IMR-90 (cell line): ENCODE measurements around the gene LAMTOR4. TPM values are rescaled to one million over a fixed set of nuclear protein-coding genes. Genes with fewer than 3 reads are reported as not detected.

ENCODE experiments used
- ATAC-seq: fragments of 200-7000 bp; cut with Tn5 transposase; 2 replicates; pipeline ENCODE4 v1.9.1; 2020; ENCODE audit warnings: low read depth, mild to moderate bottlenecking, moderate library complexity
- Bru-seq: library from RNA; stranded (reverse); fragments of 400-500 nt; gene quantifications from one replicate; lab custom pipeline; 2021; lab: Mats Ljungman, UMichigan
- BruChase-seq, 2 experiments: library from RNA; stranded (reverse); fragments of 400-500 nt; gene quantifications; one replicate each; lab custom pipeline; 2021; lab: Mats Ljungman, UMichigan
- BruUV-seq: library from RNA; stranded (reverse); fragments of 400-500 nt; replicated peaks from 2 replicates; lab custom pipeline; 2021; lab: Mats Ljungman, UMichigan
- CTCF ChIA-PET: fragments of 300-600 bp; formaldehyde crosslinking; extraction: SDS; loops from one replicate; lab custom pipeline; 2021; ENCODE audit warnings: antibody characterized with exemption; lab: Yijun Ruan, JAX
- POLR2A ChIA-PET: fragments of 300-600 bp; sonication (Branson Sonifier 250); formaldehyde crosslinking; loops from one replicate; lab custom pipeline; 2022; ENCODE audit warnings: antibody characterized with exemption; ENCODE audit not compliant: unreplicated experiment; lab: Charles Lee
- DNase-seq: peaks from one replicate; pipeline ENCODE4 v3.0.0; 2013
- H2AFZ ChIP-seq: replicated peaks from 2 replicates; pipeline ENCODE3; 2013; ENCODE audit warnings: low read length, mild to moderate bottlenecking; ENCODE audit not compliant: poor library complexity
- H2AK5ac ChIP-seq: 2 replicates; pipeline ENCODE4 v1.6.1; 2013; ENCODE audit warnings: low read depth, low read length, inconsistent platforms
- H2AK9ac ChIP-seq: replicated peaks from 2 replicates; pipeline ENCODE3; 2013; ENCODE audit warnings: mild to moderate bottlenecking, low read depth, low read length, moderate library complexity; ENCODE audit not compliant: poor library complexity
- H2BK120ac ChIP-seq: 2 replicates; pipeline ENCODE4 v1.6.1; 2013; ENCODE audit warnings: low read depth, low read length, inconsistent platforms
- H2BK15ac ChIP-seq: 3 replicates; pipeline ENCODE4 v1.6.1; 2013; ENCODE audit warnings: low read depth, low read length, inconsistent platforms
- H2BK20ac ChIP-seq: 2 replicates; pipeline ENCODE4 v1.6.1; 2013; ENCODE audit warnings: low read depth, mild to moderate bottlenecking, inconsistent platforms, low read length, moderate library complexity
- H2BK5ac ChIP-seq: 2 replicates; pipeline ENCODE4 v1.6.1; 2013; ENCODE audit warnings: mild to moderate bottlenecking, low read depth, low read length, inconsistent platforms; ENCODE audit not compliant: poor library complexity, severe bottlenecking
- H3K14ac ChIP-seq: replicated peaks from 2 replicates; pipeline ENCODE4 v1.6.1; 2013; ENCODE audit warnings: low read depth, low read length, inconsistent platforms
- H3K18ac ChIP-seq: 2 replicates; pipeline ENCODE4 v1.6.1; 2013; ENCODE audit warnings: low read depth, low read length, control low read depth
- H3K23ac ChIP-seq: 2 replicates; pipeline ENCODE4 v1.6.1; 2013; ENCODE audit warnings: low read depth, low read length, inconsistent platforms
- H3K27ac ChIP-seq: 2 replicates; pipeline ENCODE4 v1.5.1; 2013; ENCODE audit warnings: mild to moderate bottlenecking, control low read depth, low read length; ENCODE audit not compliant: insufficient read depth
- H3K27me3 ChIP-seq: 2 replicates; pipeline ENCODE4 v1.6.1; 2013; ENCODE audit warnings: low read length; ENCODE audit not compliant: control insufficient read depth, insufficient read depth
- H3K36me3 ChIP-seq: 2 replicates; pipeline ENCODE4 v1.6.1; 2013; ENCODE audit warnings: low read length, mixed read lengths; ENCODE audit not compliant: control insufficient read depth, insufficient read depth
- H3K4ac ChIP-seq: 2 replicates; pipeline ENCODE4 v1.6.1; 2013; ENCODE audit warnings: low read depth, low read length, inconsistent platforms
- H3K4me1 ChIP-seq: 2 replicates; pipeline ENCODE4 v1.6.1; 2013; ENCODE audit warnings: low read length, mixed read lengths; ENCODE audit not compliant: control insufficient read depth, insufficient read depth
- H3K4me2 ChIP-seq: 2 replicates; pipeline ENCODE4 v1.6.1; 2013; ENCODE audit warnings: low read depth, mild to moderate bottlenecking, control low read depth, low read length, moderate library complexity
- H3K4me3 ChIP-seq: 2 replicates; pipeline ENCODE4 v1.5.1; 2013; ENCODE audit warnings: low read depth, mild to moderate bottlenecking, control low read depth, low read length, moderate library complexity; ENCODE audit not compliant: insufficient read depth
- H3K56ac ChIP-seq: 2 replicates; pipeline ENCODE4 v1.6.1; 2013; ENCODE audit warnings: low read length, inconsistent platforms; ENCODE audit not compliant: insufficient read depth; ENCODE audit errors: extremely low read depth
- H3K79me1 ChIP-seq, 2 experiments: 2 replicates each; pipeline ENCODE4 v1.6.1; 2013; ENCODE audit warnings: low read length in 2 of 2, inconsistent platforms in 1 of 2, low read depth in 1 of 2
- H3K9ac ChIP-seq: 2 replicates; pipeline ENCODE4 v1.6.1; 2013; ENCODE audit warnings: low read depth, low read length, control low read depth
- H3K9me1 ChIP-seq: 2 replicates; pipeline ENCODE4 v1.6.1; 2013; ENCODE audit warnings: low read length, inconsistent platforms; ENCODE audit not compliant: insufficient read depth
- H3K9me3 ChIP-seq: 2 replicates; pipeline ENCODE4 v1.6.1; 2013; ENCODE audit warnings: low read length; ENCODE audit not compliant: control insufficient read depth, insufficient read depth
- H4K20me1 ChIP-seq: 2 replicates; pipeline ENCODE4 v1.6.1; 2013; ENCODE audit warnings: low read length, inconsistent platforms; ENCODE audit not compliant: insufficient read depth
- H4K5ac ChIP-seq: 2 replicates; pipeline ENCODE4 v1.6.1; 2013; ENCODE audit warnings: mild to moderate bottlenecking, low read depth, low read length, control low read depth
- H4K8ac ChIP-seq, 2 experiments: 2 replicates each; pipeline ENCODE4 v1.6.1; 2013; ENCODE audit warnings: low read depth in 2 of 2, low read length in 2 of 2, control low read depth in 1 of 2, inconsistent platforms in 1 of 2
- H4K91ac ChIP-seq: 2 replicates; pipeline ENCODE4 v1.6.1; 2013; ENCODE audit warnings: low read depth, low read length, inconsistent platforms; ENCODE audit not compliant: insufficient read depth
- CEBPB ChIP-seq: IDR thresholded peaks from 2 replicates; pipeline ENCODE4 v1.6.1; 2012; ENCODE audit warnings: low read depth, low read length, improper control_type of control experiment
- FOS ChIP-seq: fragments of 150-350 bp; IDR thresholded peaks from 2 replicates; pipeline ENCODE4 v1.6.1; 2016; ENCODE audit warnings: low read depth, low read length
- MAFK ChIP-seq: IDR thresholded peaks from 2 replicates; pipeline ENCODE4 v1.6.1; 2012; ENCODE audit warnings: low read depth, low read length, improper control_type of control experiment
- MXI1 ChIP-seq: IDR thresholded peaks from 2 replicates; pipeline ENCODE4 v1.6.1; 2012; ENCODE audit warnings: low read depth, mild to moderate bottlenecking, low read length, moderate library complexity, borderline replicate concordance
- NFE2L2 ChIP-seq: fragments of 150-350 bp; IDR thresholded peaks from 2 replicates; pipeline ENCODE4 v1.6.1; 2016; ENCODE audit warnings: low read depth, mild to moderate bottlenecking, low read length
- POLR2A ChIP-seq: IDR thresholded peaks from 2 replicates; pipeline ENCODE4 v1.6.1; 2012; ENCODE audit warnings: mild to moderate bottlenecking, low read depth, low read length
- RAD21 ChIP-seq: IDR thresholded peaks from 2 replicates; pipeline ENCODE4 v1.6.1; 2012; ENCODE audit warnings: low read length, improper control_type of control experiment
- RCOR1 ChIP-seq: IDR thresholded peaks from 2 replicates; pipeline ENCODE4 v1.6.1; 2012; ENCODE audit warnings: mild to moderate bottlenecking, low read length, improper control_type of control experiment; ENCODE audit not compliant: insufficient replicate concordance
- RFX5 ChIP-seq: IDR thresholded peaks from 2 replicates; pipeline ENCODE4 v1.8.0; 2012; ENCODE audit warnings: low read depth, mild to moderate bottlenecking, low read length, moderate library complexity
- WGBS, 2 experiments: methylation state at CpG; one replicate each; pipeline versions ENCODE4 v1.1.5 to v1.1.7; 2013; ENCODE audit warnings: missing lambda C conversion rate in 2 of 2; ENCODE audit not compliant: insufficient read length in 1 of 2; ENCODE audit errors: extremely low coverage in 2 of 2; 5-methylcytosine and 5-hydroxymethylcytosine counted together
- dilution Hi-C: fragments of 300-500 bp; cut with HindIII; formaldehyde crosslinking; loops from one replicate; pipeline ENCODE4 v1.14.3; 2018; ENCODE audit warnings: low sequenced_read_pairs; ENCODE audit not compliant: unreplicated experiment
- in situ Hi-C: fragments of 300-500 bp; cut with MboI; formaldehyde crosslinking; loops from 3 replicates; pipeline ENCODE4 v1.14.3; 2019; ENCODE audit warnings: low sequenced_read_pairs, inconsistent platforms, mixed read lengths
- intact Hi-C: fragments of 100-400 bp; cut with micrococcal nuclease; formaldehyde crosslinking; loops from 2 replicates; pipeline ENCODE4 v1.10.0; 2022
- long read RNA-seq: library from polyadenylated mRNA; unstranded; transcript quantifications from one replicate; pipeline ENCODE4 v2.0.0, GENCODE V29; 2021; ENCODE audit not compliant: unreplicated experiment
- polyA plus RNA-seq, 3 experiments: library from polyadenylated mRNA; depleted of rRNA; stranded (reverse); fragments of >200 nt; gene quantifications; 2 replicates each; pipeline ENCODE4 v1.2.3, GENCODE V29; 2012; ENCODE audit warnings: low replicate concordance in 1 of 3
- total RNA-seq: library from RNA; depleted of rRNA; stranded (reverse); fragments of >200 nt; gene quantifications from 2 replicates; pipeline ENCODE4 v1.2.3, GENCODE V29; 2012; rRNA removed
- TF ChIP-seq, protein P1 (sequence below): fragments of 150-350 bp; IDR thresholded peaks from 2 replicates; pipeline ENCODE4 v1.6.1; 2017; ENCODE audit warnings: mild to moderate bottlenecking, antibody characterized with exemption, low read length, low read depth
- TF ChIP-seq, protein P2 (sequence below): conservative IDR thresholded peaks from 2 replicates; pipeline ENCODE4 v1.5.1; 2012; ENCODE audit warnings: mild to moderate bottlenecking, low read depth, low read length, improper control_type of control experiment

LAMTOR4 gene
- total RNA-seq (131 and 134 TPM in 2 replicates), polyA plus RNA-seq (2012; rRNA removed) (268 and 289 TPM in 2 replicates), Bru-seq, nascent RNA (percentile 66 among the genes with signal in this experiment), BruChase-seq, experiment 1, labeled RNA remaining after a 6-hour chase (percentile 71 among the genes with signal in this experiment), BruChase-seq, experiment 2, labeled RNA remaining after a 2-hour chase (percentile 60 among the genes with signal in this experiment)
- polyA plus RNA-seq (2012; cell fraction: cytosol; rRNA removed): 524 and 774 TPM in 2 replicates
- polyA plus RNA-seq (2012; cell fraction: nucleus; rRNA removed; ENCODE audit: low replicate concordance): 184 and 232 TPM in 2 replicates
- long read RNA-seq, transcript LAMTOR4-201 (4 exons, 605 nt): major isoform, 48 of 63 reads
- long read RNA-seq, partial matches to known transcripts: 1 of 63 reads
- long read RNA-seq, other reads (novel, unspliced or antisense): 5 of 63 reads

- H3K4me1 ChIP-seq: 0 out of 2 replicates have a peak, but pooled peaks cover 2% of the 10 kb centered on the region
- H4K5ac ChIP-seq: peak within 1 kb of the TSS; percentile 71
- 3% methylated on average over 7 of the region's 46 CpGs; no CpG with 5 or more reads in 1 of the 2 experiments for WGBS, 2 experiments
- intact Hi-C loops (no loop called here), dilution Hi-C loops (no loop called here), in situ Hi-C loops (no loop called here)
- peak within 1 kb of the TSS; percentile 90 for H4K91ac ChIP-seq
- peak within 1 kb of the TSS; percentile 66 for H3K4me3 ChIP-seq
- no peaks in the 10 kb centered on the region for H3K9me1 ChIP-seq
- peaks cover 5% of the 10 kb centered on the region; the same call in 1 of the 2 replicates for H4K20me1 ChIP-seq
- peak within 1 kb of the TSS; percentile 44; the same call in 1 of the 2 replicates for H2BK120ac ChIP-seq
- H3K79me1 ChIP-seq: peaks cover 17 to 43% of the 10 kb centered on the region in 2 experiments
- H3K18ac ChIP-seq: peak within 1 kb of the TSS; percentile 70
- H2BK20ac ChIP-seq: no peak within 1 kb of the TSS
- peaks cover 9% of the 10 kb centered on the region for H3K36me3 ChIP-seq
- peak within 1 kb of the TSS; percentile 90 for H3K23ac ChIP-seq
- peak within 1 kb of the TSS; percentile 79 for H3K4me2 ChIP-seq
- peak within 1 kb of the TSS; percentile 86 for H3K27ac ChIP-seq
- H3K27me3 ChIP-seq: no peaks in the 10 kb centered on the region
- ChIA-PET CTCF (interaction anchor here (0.8 to 1.0 kb wide), 2 partner anchors 8 to 16 kb away, joined by 3 read pairs; no protein-coding TSS in a partner anchor), POLR2A (interaction anchor here (0.5 to 0.6 kb wide), 3 partner anchors 8 to 45 kb away, joined by 3 to 6 read pairs (median 3); no protein-coding TSS in a partner anchor)
- H2AK5ac ChIP-seq: peak within 1 kb of the TSS; percentile 76
- peak within 1 kb of the TSS; percentile 90 for H3K9ac ChIP-seq
- peak within 1 kb of the TSS; percentile 94 for H3K4ac ChIP-seq
- peak within 1 kb of the TSS; percentile 94 for H2AFZ ChIP-seq
- peak; percentile 99 for DNase-seq
- H3K14ac ChIP-seq: peak within 1 kb of the TSS; percentile 91
- H3K9me3 ChIP-seq: no peaks in the 10 kb centered on the region
- H4K8ac ChIP-seq: peak within 1 kb of the TSS; percentile 80 to 99
- peak; percentile 99 for ATAC-seq
- H2AK9ac ChIP-seq: peak within 1 kb of the TSS; percentile 96
- no TSS peak for BruUV-seq
- H3K56ac ChIP-seq: peak within 1 kb of the TSS; percentile 47
- H2BK15ac ChIP-seq: no peak within 1 kb of the TSS
- peak within 1 kb of the TSS; percentile 82 for H2BK5ac ChIP-seq
- no peak for TF ChIP-seq RFX5
- no peak for TF ChIP-seq RAD21
- TF ChIP-seq POLR2A: no peak
- TF ChIP-seq NFE2L2: no peak
- TF ChIP-seq FOS: peak; percentile 73
- TF ChIP-seq, protein P1, sequence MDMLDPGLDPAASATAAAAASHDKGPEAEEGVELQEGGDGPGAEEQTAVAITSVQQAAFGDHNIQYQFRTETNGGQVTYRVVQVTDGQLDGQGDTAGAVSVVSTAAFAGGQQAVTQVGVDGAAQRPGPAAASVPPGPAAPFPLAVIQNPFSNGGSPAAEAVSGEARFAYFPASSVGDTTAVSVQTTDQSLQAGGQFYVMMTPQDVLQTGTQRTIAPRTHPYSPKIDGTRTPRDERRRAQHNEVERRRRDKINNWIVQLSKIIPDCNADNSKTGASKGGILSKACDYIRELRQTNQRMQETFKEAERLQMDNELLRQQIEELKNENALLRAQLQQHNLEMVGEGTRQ: peak; percentile 95
- TF ChIP-seq MXI1: no peak; the same call in 1 of the 2 replicates
- no peak for TF ChIP-seq MAFK
- TF ChIP-seq, protein P2, sequence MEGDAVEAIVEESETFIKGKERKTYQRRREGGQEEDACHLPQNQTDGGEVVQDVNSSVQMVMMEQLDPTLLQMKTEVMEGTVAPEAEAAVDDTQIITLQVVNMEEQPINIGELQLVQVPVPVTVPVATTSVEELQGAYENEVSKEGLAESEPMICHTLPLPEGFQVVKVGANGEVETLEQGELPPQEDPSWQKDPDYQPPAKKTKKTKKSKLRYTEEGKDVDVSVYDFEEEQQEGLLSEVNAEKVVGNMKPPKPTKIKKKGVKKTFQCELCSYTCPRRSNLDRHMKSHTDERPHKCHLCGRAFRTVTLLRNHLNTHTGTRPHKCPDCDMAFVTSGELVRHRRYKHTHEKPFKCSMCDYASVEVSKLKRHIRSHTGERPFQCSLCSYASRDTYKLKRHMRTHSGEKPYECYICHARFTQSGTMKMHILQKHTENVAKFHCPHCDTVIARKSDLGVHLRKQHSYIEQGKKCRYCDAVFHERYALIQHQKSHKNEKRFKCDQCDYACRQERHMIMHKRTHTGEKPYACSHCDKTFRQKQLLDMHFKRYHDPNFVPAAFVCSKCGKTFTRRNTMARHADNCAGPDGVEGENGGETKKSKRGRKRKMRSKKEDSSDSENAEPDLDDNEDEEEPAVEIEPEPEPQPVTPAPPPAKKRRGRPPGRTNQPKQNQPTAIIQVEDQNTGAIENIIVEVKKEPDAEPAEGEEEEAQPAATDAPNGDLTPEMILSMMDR: no peak
- peak; percentile 93 for TF ChIP-seq CEBPB
- no peak for TF ChIP-seq RCOR1
These were observed at the start of gene LAMTOR4 for GRCh38 chr7:100148559-100149328. LAMTOR4 (plus strand) TSS chr7:100148918; CDS start chr7:100148973, 55 bp downstream.
